Muscle of arm (tissue), 12 donors: ENCODE measurements around the gene PALLD. TPM values are rescaled to one million over a fixed set of nuclear protein-coding genes. Genes with fewer than 3 reads are reported as not detected.

Experiments
- DNase-seq: peaks from one replicate; pipeline ENCODE4 v3.0.0-alpha.2; 2013
- polyA plus RNA-seq, 12 donors: library from polyadenylated mRNA; unstranded; fragments of 120-200 nt; gene quantifications; one replicate each; pipeline ENCODE4 v1.2.1, GENCODE V29; 2013; ENCODE audit not compliant: insufficient read length in 12 of 12

The PALLD gene
- polyA plus RNA-seq, 12 donors = 114 to 205 (median 160) TPM; not detected in 1

DNA sequence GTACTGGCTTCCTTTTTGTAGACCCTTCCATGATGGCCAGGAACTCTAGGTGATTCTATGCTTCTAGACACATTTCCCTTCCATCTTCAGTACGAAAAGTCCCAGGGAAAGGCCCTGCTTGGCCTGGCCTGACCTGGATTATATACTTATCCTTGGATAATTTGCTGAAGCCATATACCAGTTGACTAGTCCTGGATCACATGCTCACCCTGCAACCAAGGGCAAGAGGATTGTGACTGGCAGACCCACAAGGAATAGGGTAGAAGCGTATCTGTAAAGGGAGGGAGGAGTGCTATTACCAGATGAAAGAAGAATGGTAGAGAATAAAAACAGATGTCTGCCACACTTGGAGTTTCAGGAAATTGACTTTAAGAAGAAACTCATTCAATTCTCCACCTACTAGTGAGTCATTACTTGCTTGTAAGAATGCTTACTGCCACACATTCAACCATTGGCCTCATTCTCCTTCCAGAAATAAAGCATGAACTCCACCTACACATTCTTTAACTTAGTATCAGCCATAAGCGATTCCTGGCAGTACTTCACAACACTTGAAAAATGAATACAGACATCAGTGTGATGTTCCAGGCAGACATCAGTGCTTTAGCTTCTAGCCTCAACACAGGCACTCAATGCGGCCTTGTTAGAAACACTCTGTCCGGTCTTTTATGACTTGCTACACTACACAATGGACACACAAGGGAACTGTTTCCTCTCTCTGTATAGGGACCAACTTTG, 371.4 kb downstream of the PALLD start:
- DNase-seq = no peak

DNA sequence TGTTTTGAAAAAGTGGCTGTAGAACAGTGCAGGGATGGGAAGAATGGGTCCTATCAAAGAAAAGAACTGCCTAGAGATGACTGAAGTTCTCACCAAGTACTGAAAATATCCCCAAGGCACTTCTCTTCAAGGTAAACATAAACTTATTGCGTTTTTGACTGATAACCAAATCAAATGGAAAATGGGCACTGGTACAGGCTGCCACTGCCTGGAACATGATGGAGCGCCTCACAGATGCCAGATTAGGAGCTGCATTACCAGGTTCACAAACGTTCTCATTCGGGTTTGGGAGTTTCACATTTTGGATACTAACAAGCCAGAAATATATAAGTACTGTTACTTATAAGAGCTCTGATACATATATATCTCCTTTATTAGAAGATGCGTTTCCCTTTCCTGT, 371.9 kb downstream of the PALLD start:
- DNase-seq = no peak

DNA sequence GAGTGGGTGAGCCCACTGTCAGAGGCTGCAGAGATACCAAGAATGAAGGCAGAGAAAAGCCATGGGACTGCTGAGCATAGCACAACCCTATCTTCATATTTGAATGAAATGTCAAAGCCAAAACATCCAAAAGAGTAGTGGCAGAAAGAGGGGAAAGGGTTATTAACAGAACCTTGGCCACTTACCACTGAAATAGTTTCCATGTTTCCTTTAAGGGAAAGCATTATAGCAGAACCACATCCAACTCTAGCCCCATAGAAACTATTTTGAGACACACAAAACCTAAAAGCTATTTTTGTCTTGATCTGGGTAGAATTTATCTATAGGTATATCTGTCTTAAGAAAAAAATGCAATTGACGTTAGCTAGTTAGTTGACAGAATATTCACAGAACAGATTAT, 373.2 kb downstream of the PALLD start:
- no peak for DNase-seq

GRCh38 chr4:168871632-168872031, 374.8 kb downstream of the PALLD start:
- DNase-seq = no peak

DNA sequence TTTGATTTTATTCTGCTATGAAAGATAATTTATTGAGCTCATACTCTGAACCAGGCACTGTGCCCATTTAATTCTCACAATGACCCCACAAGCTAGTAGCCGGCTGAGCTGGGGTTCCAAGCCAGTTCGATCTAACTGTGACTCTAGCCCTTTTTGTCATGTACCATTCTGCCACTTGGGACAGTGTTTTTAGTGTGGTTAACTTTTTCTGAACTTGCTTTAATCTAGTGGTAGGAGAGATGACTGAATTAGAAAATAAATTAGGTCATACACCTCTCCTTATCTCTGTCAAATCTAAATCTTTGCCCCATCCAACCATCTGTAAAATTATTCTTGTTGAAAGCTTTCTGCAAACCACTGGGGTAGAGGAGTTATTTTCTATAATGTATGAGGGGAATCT, 377.2 kb downstream of the PALLD start:
- no peak for DNase-seq

DNA sequence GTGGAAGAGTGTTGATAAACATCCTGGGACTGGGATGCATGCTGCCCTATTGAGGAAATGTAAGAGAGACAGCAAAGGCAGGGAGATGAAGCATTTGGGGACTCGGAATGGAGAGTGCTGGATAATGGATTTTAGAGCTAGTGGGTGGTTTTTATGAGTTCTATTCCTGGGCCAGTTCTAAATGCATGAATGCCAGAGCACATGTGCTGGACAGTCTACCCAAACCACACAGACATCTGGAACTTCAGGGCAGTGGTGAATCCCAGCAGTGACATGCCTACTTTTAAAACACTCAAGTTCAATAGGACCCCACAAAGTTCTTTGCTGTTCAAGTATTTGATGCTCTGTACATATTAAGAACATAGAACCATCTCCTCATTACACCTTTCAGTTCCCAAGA, 379.3 kb downstream of the PALLD start:
- no peak for DNase-seq

DNA sequence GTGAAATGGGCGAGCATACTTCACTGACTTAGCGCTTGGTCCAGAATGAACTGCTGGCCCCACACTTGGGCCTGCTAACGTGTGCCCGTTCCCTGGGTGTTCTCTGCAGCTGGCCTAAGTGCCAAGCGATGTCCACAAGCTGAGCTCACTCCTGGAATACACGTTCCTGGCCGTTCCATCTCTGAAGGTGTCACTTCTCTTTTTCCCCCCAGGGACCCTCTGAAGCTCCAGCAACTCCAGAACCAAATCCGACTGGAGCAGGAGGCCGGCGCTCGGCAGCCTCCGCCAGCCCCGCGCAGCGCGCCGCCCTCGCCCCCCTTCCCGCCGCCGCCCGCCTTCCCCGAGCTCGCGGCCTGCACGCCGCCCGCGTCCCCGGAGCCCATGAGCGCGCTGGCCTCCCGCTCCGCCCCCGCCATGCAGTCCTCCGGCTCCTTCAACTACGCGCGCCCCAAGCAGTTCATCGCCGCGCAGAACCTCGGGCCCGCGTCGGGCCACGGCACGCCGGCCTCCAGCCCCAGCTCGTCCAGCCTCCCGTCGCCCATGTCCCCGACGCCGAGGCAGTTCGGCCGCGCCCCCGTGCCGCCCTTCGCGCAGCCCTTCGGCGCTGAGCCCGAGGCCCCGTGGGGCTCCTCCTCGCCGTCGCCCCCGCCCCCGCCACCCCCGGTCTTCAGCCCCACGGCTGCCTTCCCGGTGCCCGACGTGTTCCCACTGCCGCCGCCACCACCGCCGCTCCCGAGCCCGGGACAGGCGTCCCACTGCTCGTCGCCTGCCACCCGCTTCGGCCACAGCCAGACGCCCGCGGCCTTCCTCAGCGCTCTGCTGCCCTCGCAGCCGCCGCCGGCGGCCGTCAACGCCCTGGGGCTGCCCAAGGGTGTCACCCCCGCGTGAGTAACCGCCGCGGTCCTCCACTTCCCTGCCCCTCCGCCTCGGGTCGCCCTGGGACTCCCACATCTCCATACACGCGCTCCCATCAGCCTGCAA, 380.9 kb downstream of the PALLD start:
- no peak for DNase-seq

DNA sequence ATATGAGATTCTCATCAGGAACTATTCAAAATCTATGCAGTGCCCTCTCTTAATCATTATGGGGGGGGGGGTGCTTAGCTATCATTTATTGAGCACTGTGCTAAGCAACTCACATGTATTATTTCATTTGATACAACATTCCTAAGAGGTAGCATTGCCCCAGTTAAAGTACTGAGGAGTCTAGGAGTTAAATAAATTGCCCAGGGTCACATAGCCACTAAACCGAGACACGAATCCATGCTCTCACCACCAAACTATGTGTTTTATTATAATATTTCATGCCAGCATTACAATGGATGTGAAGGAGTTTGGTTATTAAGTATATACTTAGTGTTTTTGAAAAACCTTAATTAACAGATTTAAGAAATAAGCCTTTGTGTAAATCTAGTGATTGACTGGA, 381.8 kb downstream of the PALLD start:
- no peak for DNase-seq

GRCh38 chr4:168879188-168879587, 382.3 kb downstream of the PALLD start:
- no peak for DNase-seq

GRCh38 chr4:168880072-168880675, 383.3 kb downstream of the PALLD start:
- DNase-seq = no peak

DNA sequence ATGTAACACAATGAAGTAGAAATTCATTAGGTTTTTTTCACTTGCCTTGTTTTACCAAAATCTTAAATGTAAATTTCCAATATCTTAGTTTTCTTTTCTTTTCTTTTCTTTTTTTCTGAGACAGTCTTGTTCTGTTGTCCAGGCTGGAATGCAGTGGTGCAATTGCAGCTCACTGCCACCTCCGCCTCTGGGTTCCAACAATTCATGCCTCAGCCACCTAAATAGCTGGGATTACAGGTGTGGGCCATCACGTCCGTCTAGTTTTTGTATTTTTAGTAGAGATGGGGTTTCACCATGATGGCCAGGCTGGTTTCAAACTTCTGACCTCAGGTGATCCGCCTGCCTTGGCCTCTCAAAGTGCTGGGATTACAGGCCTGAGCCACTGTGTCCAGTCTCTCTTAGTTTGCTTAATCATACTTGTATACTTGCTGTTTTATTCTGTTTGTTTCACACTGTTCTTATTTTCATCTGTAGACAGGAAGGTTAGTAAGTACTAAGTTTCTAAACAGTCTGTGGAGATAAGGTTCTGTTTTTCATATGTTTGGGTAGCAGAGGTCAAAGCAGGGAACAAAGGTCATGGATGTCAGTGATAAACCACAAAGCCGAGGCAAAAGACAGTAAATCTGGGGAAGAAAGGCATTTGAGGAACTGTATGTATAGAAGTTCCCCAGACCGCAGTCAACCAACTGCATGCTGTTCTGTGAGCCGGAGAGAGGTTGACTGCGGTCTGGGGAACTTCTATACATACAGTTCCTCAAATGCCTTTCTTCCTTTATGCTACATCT, 384.2 kb downstream of the PALLD start:
- DNase-seq = no peak

DNA sequence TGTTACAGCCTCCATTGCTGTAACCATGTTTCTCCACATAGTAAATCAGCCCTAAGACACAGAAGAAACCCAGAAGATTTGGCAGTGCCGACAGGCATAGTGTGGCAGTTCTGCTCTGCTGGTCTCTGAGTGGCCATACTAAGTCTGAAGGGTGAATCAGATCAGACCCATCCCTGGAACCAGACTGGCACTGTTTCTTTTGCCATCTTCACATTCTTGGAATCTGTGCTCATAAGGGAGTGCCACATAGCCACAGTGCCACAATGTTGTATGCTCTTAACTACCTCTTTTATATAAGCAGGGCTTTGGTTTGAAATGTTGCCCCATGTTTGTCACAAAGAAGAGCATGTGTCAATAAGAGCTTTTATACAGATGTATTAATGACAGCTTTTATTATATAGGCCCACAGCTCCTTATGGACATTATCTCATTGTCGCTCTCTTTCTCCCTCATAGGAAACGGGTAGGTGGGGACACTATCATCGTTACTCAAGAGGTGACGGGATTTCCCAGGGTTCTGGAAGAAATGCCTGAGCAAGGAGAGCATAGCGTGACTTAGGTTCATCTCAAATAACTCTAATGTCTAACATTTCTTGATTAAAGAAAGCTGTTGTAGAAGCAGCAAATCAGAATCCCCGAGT, 385.0 kb downstream of the PALLD start:
- no peak for DNase-seq

DNA sequence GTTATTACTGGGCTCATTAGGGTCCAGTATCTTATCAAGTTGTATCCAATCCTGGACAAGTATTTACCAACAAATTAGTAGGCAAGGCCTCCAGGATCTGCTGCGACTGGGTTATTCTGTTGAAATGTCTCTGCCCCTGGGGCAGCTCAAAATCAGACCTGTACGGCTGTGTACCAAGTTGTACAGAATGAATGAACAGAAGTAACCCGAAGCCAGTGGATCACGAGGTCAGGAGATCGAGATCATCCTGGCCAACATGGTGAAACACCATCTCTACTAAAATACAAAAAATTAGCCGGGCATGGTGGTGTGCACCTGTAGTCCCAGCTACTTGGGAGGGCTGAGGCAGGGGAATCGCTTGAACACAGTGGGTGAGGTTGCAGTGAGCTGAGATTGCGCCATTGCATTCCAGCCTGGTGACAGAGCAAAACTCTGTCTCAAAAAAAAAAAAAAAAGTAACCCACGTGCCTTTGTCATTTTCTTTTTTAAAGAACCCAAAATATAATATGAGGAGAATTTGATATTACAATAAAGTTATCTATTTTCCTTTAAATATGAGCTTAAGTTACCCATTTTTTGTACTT, 385.9 kb downstream of the PALLD start:
- DNase-seq = no peak

DNA sequence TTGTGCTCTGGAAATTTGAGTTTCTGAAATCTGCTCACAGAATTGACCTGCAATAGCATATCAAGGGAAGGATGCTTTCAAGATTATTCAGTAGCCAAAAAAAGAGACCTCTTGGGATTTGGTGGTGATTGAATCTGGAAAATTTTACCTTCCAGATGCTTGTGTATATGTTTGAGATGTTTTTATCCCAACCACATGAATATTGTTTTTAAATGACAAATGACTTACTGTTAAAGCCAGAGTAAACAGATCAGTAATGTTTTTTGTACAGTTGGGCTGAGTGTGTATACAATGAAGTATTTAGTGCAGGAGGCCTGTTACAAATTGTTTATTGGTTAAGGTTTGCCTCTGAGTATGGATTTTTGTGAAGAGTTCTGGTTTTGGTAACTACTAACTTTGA, 386.7 kb downstream of the PALLD start:
- no peak for DNase-seq

- DNase-seq = no peak
Measured at GRCh38 chr4:168884251-168885124, 387.6 kb downstream of the PALLD start.

- DNase-seq = no peak
Measured at GRCh38 chr4:168885400-168885799, 388.5 kb downstream of the PALLD start.

DNA sequence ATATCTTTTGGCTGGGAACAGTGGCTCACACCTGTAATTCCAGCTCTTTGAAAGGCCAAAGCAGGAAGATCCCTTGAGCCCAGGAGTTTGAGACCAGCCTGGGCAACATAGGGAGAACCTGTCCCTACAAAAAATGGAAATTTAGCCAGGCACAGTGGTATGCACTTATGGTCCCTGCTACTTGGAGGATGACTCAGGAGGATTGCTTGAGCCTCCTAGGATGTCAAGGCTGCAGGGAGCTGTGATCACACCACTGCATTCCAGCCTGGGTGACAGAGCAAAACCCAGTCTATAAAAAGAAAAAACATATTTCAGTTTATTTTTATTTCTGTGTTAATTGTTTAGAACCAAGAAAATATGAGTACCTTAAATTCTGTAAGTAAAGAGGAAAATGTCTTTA, 389.5 kb downstream of the PALLD start:
- DNase-seq = no peak

DNA sequence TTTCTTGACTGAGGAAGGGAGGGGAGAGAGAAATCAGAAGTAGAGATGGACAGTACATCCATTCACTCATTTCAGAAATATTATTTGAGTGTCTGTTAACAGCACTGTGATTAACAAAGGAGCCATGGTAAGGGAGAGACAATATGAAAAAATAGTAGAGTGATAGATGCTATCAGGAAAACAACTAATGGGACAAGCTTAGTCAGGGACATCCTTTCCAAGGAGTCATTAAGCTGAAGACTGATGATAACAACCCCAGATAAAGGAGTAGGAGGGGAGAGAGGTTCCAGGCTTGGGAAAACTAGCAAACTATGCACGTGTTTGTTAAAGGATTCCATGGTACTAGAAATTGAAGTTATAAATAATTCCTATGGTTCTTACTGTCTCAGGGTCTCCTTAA, 391.0 kb downstream of the PALLD start:
- no peak for DNase-seq

- DNase-seq = no peak
Measured at GRCh38 chr4:168888715-168889215, 391.9 kb downstream of the PALLD start.

DNA sequence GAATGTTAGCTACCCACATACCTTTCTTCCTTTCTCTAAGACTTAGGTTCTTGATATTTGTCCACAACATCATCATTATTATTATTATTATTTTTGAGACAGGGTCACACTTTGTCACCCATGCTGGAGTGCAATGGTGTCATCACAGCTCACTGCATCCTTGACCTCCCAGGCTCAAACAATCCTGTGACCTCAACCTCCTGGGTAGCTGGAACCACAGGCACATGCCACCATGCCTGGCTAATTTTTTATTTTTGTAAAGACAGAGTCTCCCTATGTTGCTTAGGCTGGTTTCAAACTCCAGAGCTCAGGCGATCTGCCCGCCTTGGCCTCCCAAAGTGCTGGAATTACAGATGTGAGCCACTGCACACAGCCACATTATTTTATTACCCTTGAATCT, 394.2 kb downstream of the PALLD start:
- DNase-seq = no peak
